HG03139 (cell line): ENCODE results near the gene RNF180.
"Not testable (repeated sequence)": the region's sequence is repeated elsewhere in the genome, so short reads cannot be mapped to it uniquely, and the experiment has no call there.

Source experiments
- ATAC-seq: cut with Tn5 transposase; IDR thresholded peaks from one replicate; pipeline ENCODE4 v1.9.1; 2021; ENCODE audit not compliant: unreplicated experiment

RNF180 gene

DNA sequence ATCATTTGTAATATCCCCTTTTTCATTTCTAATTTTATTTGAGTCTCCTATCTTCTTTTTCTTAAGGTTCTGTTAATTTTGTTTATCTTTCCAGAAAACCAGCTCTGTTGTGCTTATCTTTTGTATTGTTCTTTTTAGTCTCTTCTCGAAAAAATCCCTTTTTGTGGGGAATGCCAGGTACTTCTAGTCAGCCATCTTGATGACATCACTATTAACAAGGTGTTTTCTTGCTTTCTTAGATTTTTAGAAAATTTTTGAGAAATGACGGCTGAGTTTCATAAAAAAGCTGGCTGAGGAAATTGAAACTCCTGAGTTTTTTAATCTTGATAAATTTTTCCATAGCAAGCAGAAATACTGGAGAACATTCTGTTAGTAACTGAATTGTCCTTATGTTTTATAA lies 10.7 kb downstream of the RNF180 start:
- ATAC-seq, result no peak

- no peak for ATAC-seq
Measured at GRCh38 chr5:64180661-64181343, 15.2 kb downstream of the RNF180 start.

DNA sequence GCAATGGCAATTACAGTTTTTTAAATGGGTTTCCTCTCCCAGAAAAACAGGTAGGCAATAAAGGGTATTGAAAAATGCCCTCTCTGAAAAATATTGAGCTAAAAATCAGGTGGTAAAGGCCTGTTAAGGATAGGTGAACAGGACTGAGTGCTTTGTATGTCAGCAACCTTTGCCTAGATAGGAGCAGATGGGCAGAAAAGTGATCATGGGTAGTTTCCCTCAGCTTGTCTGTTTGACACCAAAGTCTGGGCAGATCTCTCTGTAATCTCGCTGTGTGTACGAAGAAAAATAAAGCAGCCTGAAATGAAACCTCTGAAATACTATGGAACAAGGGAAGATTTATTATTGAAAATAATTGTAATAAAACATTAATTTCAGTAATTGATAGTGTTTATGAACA lies 15.8 kb downstream of the RNF180 start:
- ATAC-seq, result no peak

- no peak for ATAC-seq
Measured at GRCh38 chr5:64183956-64184355, 18.3 kb downstream of the RNF180 start.

GRCh38 chr5:64184832-64185231 lies 19.2 kb downstream of the RNF180 start:
- no peak for ATAC-seq

DNA sequence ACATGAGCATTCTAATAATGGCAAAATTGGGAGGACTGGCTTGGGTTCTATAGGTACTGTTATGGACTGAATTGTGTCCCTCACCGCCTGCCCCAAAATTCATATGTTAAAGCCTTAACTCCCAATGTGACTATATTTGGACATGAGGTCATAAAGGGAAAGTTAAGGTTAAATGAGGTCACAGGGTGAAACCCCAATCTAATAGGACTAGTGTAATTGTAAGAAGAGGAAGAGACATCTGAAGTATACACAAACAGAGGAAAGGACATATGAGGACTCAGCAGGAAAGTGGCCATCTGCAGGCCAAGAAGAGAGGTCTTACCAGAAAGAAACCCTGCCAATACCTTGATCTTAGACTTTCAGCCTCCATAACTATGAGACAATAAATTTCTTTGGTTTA lies 23.1 kb downstream of the RNF180 start:
- ATAC-seq, result no peak

DNA sequence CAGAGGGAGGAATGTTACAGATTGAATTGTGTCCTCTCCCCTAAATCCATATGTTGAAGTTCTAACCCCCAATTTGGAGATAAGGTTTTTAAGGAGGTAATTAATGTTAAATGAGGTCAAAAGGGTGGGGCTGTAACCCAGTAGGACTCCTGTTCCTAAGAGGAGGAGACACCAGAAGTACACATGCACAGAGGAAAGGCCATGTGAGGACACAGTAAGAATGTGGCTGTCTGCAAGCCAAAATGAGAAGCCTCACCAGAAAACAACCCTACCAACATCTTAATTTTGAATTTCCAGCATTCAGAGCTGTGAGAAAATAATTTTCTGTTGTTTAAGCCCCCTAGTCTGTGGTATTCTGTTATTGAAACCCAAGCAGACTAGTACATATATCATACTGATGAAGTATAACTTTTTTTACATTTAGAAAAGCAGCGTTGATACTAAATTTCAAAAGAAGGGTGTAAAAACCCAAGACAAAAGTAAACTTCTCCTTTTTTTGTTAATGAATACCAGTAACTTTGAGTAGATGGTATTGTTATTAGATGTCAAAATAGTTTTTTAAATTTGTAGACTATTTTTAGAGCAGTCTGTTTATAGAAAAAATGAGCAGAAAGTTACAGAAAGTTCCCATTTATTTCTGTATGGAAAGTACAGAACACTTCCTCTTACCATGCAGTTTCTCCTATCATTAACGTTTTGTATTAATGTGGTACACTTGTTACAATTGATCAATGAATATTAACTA lies 25.1 kb downstream of the RNF180 start:
- no peak for ATAC-seq

DNA sequence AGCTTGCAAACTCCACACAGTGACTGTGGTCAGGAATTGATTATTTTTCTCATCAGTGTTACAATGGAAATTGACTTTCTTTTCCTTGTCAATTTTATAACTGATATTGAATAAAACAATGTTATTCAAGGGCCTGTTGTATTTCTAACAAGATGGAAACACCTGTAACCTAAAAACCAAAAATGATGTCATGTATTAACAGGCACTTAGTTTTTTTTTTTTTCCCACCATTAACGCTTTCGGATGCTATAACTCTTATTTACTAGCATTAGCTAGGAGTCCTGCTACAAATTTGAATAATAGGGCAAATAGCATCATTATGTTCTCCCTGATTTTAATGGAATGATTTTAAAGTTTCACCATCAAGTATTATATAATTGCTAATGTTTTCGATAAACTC lies 30.3 kb downstream of the RNF180 start:
- ATAC-seq, result no peak

DNA sequence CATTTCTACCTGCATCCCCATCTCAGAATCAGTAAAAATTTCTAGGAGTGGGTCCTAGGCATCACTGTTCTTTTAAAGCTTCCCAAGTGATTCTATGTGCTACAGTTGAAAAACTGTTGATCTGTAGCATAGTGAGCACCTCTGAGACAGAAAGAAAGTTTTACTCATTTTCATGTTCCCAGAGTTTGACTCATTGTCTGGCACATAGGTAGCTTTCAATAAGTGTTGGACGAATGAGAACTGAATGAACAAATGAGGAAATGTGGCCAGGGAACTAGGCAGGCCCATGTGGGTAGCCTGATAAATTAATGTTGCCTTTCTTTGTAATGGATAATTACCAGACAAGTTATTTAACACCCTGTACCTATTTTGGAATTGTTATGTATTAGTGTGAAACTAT lies 33.8 kb downstream of the RNF180 start:
- no peak for ATAC-seq

DNA sequence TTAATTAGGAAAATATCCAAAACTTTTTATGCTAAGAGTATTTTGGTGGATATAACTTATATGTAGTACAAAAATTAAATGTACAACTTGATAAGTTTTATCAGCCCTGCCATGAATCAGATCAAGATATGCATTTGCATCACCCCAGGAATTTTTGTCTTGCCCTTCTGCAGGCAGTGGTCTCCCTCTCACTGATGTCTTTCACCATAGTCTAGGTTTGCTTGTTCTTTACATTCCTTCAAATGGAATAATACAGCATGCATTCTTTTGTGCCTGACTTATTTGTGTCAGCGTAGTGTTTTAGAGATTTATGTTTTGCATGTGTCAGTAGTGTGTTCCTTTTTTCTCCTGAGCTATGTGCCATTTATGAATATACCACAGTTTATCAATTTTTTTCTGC lies 36.4 kb downstream of the RNF180 start:
- no peak for ATAC-seq

DNA sequence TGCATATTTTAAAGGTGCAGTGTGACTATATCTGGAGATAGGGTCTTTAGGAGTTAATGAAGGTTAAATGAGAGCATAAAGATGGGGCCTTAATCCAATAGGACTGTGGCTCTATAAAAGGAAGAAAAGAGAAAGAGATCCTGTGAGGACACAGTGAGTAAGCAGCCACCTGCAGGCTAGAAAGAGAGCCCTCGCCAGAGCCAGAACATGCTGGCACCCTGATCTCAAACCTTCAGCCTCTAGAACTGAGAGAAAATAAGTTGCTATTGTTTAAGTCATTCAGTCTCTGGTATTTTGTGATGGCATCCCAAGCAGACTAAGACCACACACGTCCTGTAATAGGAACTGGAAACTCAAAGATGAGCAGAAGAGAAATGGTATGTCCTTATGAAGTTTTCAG lies 41.0 kb downstream of the RNF180 start:
- ATAC-seq, result no peak

DNA sequence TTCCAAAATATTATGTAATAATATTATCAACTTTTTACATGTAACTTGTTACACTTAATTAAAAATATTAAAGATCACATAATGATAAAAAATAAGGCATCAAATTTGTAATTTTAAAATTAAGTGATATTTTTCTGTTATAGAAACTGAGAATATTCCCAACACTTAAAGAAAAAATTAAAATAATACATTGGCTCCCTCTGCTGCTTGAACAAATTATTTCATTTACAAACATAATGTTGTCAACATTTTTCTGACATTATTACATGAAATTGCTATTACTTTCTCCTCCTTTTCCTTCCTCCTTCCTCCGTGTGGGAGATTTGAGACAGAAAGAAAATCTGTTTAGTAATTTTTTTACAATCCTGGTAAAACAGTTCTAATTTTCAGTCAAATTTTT lies 42.3 kb downstream of the RNF180 start:
- ATAC-seq, result no peak

GRCh38 chr5:64209353-64209752 lies 43.7 kb downstream of the RNF180 start:
- no peak for ATAC-seq

DNA sequence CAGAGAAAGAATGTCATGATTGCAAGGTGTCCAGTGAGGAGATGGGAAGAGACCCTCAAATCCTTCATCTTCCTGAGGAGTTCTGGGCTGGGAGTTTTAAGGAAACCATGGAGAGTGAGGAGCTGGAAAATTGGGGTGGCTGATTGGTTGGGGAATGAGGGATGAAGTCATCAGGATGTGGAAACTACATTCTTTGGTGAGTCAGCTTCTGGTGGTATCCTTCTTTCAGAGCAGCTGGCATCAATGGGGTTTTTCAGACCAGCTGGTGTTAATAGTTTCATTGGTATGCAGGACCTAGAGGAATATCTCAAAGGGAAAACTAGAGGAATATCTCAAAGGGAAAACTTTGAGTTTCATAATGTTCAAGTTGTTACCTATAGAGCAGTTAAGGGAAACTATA lies 45.2 kb downstream of the RNF180 start:
- no peak for ATAC-seq

DNA sequence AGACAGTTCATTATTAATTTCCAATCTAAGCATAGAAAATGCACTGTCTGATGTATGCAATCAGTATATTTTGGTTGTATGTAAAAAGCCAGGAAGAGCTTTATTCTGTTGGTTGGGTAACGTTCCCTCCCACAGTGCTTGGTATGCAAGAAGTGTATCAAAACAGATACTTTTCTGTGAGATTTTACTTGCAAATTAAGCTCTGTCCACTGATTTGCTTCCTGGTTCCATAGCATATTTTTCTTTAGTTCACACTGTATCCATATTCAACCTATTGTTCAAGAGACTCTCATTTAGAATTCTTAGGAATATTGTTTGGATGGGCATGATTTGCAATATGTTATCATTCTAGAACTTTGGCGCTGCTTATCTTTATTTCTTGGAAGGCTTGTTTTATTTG lies 47.4 kb downstream of the RNF180 start:
- ATAC-seq, result no peak

DNA sequence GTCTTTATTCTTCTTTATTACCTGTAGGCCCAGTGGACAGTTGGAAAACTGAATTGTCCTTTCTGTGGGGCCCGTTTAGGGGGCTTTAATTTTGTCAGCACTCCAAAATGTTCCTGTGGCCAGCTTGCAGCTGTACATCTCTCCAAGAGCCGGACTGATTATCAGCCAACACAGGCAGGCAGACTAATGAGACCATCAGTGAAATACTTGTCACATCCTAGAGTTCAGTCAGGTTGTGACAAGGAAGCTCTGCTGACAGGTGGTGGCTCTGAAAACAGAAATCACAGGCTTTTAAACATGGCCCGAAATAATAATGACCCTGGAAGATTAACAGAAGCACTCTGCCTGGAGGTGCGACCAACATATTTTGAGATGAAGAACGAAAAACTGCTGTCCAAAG lies 47.9 kb downstream of the RNF180 start:
- ATAC-seq, result no peak

GRCh38 chr5:64214132-64214531 lies 48.5 kb downstream of the RNF180 start:
- ATAC-seq, result no peak

GRCh38 chr5:64221911-64222310 lies 56.3 kb downstream of the RNF180 start:
- no peak for ATAC-seq

GRCh38 chr5:64225286-64225981 lies 59.8 kb downstream of the RNF180 start:
- not testable (repeated sequence) for ATAC-seq

GRCh38 chr5:64227131-64227537 lies 61.5 kb downstream of the RNF180 start:
- ATAC-seq, result not testable (repeated sequence)

GRCh38 chr5:64229163-64229774 lies 63.6 kb downstream of the RNF180 start:
- peak; percentile 55 for ATAC-seq

- ATAC-seq, result no peak
Measured at GRCh38 chr5:64260756-64261155, 95.1 kb downstream of the RNF180 start.
